ENCODE data around the gene ATP8B3.

Gene ATP8B3

DNA sequence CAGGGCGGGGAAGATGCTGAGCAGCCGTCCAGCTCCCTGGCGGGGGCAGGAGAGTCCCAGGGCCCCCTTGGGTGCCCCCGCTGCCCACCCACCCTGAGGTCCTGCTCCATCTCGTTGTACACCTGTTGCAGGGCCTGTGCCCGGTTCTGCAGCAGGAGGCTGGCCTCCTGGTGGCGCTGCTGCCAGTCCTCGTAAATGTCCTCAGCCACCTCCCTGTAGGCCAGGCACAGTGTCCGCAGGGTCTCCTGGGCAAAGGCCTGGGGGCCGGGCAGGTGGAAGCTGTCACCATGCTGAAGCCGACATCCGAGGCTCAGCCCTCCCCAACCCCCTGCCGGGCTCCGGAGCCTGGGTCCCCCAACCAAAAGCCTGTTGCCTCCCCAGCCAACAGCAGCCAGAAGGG lies 20.2 kb downstream of the ATP8B3 start:
- DNase-seq (ENCODE audit: low read depth) = no peak

DNA sequence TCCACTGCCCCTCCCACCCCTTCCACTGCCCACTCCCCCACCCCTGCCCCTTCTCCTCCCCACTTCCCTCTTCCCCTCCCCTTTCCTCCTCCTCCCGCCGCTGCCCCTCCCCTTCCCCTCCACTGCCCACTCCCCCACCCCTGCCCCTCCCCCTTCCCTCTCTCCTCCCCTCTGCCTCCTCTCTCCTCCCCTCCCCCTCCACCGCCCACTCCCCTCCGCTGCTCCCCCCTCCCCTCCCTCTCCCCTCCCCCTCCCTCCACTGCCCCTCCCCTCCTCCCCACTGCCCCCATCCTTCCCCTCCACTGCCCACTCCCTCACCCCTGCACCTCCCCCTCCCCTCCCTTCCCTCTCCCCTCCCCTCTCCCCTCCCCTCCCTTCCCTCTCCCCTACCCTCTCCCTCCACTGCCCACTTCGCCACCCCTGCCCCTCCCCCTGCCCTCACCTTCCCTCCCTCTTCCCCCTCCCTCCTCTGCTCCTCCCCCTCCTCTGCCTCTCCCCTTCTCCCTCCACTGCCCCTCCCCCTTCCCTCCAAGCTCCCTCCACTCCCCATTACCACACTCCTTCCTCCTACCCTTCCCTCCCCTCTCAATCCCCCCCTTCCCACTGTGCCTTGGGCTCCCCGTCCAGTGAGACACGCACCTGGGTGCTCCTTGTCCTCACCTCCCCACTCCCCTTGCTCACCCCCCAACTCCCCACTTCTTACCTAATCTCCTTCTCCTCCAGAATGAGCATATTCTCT lies 21.9 kb downstream of the ATP8B3 start:
- no peak for DNase-seq (ENCODE audit: low read depth)

DNA sequence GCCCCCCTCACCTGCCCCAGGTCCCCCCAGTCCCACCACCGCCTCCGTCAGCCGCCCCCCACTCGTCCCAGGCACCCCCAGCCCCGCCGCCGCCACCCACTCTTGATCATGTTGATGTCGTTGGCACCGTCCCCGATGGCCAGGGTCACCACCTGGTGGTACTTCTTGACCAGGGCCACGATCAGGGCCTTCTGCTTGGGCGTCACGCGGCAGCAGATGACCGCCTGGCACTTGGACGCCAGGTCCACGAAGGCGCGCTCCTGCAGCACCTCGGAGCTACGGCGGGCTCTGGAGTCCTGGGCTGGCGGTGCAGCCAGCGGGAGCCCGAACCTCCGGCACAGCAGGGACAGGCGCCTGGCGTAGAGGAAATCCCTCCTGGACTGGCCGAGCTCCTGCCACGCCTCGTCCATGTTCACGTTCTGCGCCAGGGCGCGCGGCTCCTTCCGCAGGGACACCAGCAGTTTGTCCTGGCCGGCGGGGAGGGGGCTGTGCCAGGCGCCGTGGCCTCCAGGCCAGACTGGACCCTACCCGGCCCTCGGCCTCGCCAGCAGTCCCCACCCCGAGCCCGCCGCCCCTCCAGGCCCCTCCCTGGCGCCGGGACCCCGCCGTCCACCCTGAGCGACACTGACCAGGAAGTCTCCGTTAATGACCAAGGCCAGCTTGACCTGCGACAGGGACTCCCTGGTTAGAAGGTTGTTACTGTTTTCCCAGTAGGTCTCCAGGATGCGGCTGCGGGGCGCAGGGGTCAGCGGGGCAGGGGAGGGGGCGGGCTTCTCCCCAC lies 22.6 kb downstream of the ATP8B3 start:
- DNase-seq (ENCODE audit: low read depth) = no peak

DNA sequence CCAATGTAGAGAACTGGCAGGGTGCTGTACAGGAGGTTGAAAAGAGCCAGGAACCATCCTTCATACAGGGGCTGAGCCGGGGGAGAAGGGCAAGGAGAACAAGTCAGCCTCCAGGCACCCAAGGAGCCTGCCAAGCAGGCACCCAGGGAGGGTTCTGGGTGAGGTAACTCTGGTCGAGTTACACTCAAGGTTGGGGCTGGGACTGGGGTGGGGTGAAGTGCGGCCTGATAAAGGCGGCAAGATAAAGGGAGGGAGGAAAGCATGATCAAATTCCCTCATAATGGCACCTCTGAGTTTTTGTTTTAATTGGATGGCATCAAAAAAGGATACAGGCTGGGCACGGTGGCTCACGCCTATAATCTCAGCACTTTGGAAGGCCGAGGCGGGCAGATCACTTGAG lies 25.0 kb downstream of the ATP8B3 start:
- no peak for DNase-seq (ENCODE audit: low read depth)

DNA sequence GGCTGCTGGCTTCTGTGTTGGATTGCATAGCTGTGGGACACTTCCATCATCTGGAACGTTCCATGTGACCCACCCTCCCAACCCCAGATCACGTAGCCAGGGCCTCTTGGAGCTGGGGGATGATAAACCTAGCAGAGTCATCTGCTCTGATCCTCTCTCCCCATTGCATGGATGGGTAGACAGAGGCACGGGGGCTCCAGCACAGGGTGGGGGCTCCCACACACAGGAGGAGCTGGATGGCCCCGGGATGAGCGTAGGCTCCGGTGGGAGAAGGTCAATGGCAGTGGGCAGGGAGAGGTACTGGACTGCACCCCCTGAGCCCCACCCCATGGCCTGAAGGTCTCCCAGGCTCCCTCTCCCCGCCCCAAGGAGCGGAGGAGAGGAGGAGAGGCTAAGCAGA lies 25.4 kb downstream of the ATP8B3 start:
- DNase-seq (ENCODE audit: low read depth) = no peak

DNA sequence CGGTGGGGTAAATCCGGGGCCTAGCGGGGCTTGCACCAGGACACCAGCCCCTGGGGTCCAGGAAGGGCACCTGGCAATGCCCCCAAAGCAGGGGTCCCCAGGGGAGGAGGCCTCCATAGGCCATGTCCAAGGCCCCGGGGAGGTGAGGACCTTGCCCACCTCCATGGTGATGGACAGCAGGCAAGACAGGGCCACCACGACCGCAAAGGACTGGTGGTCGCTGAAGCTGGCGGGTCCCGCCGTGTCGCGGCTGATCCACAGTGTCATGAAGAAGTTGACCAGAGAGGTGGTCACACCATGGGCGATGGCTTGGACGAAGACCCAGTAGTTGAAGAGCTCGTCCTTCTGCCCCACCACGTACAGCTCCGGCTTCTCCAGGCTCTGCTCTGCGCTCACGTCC lies 26.8 kb downstream of the ATP8B3 start:
- no peak for DNase-seq (ENCODE audit: low read depth)

DNA sequence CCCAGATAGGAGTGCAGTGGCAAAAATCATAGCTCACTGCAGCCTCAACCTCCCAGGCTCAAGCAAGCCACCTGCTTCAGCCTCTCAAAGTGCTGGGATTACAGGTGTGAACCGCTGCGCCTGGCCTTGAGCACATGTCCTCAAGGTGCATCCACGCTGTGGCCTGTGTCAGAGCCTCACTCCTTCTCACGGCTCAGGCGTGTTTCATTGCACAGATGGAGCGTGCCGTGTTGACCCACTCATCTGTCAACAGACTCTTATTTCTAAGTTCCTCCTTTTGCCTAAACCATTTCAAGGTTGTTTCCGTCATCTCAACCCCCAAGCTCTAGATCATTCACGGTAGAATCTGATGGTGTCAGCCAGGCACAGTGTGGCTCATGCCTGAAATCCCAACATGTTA lies 28.2 kb downstream of the ATP8B3 start:
- no peak for DNase-seq (ENCODE audit: low read depth)

DNA sequence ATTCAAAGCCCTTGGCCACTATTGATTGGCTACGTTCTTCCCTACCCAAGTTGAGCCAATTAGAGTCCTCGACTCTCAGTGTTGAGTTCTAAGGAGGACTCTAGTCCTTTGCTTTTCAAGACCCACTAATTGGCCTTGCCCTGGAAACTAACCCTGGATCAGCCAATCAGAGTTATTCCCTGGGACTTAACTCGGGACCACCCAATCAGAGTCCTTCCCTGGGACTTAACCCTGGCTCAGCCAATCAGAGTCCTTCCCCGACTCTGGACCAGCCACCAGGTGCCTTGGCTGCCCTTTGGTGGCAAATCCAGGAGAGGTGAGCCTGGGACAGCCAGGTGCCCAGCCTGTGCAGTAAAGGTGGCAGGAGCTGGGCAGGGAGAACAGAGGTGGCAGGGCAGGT lies 28.7 kb downstream of the ATP8B3 start:
- DNase-seq (ENCODE audit: low read depth) = no peak

DNA sequence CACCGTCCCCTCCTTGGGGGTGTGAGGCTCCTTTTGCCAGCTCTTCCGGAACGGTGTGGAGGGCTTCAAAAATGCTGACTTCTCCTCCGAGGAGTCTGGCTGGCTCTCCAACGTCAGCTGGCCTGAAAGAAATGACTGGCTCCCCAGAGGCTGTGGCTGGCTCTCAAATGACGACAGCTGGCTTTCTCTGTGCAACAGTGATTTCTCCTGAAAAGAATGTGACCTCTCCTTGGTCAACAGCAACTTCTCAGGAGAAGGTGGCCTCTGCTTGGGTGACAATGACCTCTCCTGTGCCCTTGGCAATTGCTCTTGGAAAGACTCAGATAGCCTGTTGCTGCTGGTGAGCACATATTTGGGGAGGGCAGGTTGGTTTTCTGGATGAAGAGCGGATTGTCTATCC lies 29.6 kb downstream of the ATP8B3 start:
- DNase-seq (ENCODE audit: low read depth) = no peak

DNA sequence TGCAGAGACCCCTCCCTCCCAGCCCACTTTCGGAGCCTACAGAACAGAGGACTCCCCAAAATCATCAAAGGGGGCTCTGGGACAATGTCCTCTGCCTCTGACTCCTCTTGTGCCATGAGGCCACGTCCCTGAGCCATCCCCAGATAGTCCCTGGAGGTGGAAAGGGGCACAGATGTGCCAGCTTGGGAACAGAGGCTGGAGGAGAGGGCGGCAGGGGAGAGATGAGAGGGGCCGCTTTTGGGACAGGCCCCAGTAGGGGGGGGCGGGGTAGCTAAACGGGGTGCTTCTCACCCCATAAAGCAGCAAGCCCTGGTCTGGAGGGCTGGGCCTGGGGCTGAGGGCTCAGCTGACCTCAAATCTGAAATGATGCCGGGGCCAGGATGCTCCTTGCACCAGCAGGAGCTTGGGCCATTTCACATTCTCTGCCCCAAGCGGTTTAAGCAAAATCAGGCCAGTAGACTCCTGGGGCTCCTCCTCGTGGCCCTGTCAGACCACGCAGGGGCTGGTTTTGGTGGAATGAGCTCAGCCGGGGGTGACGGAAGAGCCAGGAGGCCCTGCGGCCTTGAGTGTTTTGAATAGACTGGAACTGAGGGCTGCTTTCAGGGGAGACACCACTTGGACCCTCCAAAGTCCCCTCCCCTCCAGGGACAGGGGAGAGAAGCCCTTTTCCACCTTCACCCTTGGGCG lies 31.7 kb downstream of the ATP8B3 start:
- DNase-seq (ENCODE audit: low read depth) = no peak

DNA sequence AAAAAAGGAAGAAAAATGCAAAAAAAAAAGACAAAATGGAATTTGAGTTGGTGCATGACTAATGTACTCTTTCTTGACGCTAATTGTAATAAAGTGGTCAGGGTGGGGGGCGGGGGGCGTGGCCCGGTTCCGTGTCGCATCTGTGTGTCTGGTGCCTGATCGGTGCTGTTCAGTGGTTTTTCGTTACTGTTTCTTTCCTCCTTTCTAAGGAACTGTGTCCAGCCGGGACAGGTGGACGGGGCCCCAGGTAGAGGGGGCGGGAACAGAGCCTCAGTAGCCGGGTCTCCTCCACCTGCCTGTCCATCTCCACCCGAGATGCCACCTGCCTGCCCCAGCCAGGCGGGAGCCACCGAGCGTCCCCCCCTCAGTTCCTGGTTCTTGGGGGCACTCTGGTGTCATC lies 32.5 kb downstream of the ATP8B3 start:
- no peak for DNase-seq (ENCODE audit: low read depth)

DNA sequence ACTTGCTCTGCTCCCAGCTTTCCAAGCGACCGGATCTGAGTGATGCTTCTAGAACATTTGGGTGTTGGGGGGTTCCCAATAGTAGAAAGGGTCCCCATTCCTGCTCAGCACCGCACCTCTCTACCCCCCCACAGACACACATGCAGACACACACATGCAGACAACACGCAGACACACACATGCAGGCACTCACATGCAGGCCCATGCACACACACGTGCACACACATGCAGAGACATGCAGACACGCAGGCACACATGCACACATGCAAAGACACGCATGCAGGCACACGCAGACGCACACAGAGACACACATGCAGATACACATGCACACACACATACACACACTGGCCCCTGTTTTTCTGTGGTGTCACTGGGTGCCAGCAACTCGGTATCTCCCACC lies 34.9 kb downstream of the ATP8B3 start:
- no peak for DNase-seq (ENCODE audit: low read depth)

DNA sequence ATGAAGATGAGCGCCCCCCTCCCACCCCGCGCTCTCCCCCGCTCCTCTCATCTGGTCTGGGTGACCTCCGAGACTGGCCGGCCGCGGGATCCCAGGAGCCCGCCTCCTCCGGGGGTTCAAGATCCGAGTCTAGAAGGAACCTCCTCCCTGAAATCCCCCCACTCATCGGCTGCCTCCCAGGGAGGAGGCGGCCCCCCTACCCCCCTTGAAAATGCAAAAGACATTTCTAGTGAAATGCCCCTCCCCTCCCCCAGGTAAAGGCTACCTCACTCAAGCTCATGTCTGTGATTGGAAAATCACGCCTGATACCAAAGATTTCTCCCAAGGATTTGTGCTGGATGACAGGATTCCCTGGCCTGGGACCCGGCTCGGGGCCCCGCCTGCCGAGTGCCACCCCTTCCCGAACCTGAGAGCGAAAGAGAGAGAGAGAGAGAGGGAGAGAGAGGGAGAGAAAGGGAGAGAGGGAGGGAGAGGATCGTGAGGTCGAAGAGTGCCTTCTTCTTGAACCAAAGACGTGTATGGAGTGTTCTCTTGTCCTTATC lies 35.4 kb downstream of the ATP8B3 start:
- no peak for DNase-seq (ENCODE audit: low read depth)

DNA sequence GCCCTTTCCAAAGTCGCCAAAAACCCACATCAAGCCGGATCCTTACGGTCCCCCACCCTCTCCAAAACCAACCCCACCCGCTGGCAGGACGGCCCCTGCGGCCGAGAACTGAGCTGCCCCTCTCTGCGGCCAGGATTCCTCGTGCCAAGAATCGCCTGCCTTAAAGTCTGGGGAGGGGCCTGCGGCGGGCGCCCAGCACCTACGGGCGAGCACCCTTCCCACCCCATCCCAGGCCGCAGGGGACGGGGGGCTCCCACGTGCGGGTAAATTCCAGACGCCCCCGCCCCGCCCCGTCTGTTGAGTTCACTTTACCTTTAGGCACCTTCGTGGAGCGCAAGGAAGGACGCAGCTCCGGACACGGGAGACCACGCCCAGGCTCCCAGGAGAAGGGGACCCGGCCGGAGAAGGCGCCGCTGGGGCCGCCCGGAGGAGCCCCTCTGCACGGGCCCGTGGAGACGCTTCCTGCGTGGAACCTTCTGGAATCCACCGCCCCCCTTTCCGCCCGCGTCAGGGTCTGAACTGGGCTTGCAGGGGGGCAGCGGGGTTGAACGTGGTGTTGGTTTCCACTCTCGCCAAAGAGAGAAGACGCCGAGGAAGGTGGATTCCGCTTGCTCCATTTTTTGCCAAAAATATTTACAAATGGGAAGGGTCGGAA lies 36.0 kb downstream of the ATP8B3 start:
- no peak for DNase-seq (ENCODE audit: low read depth)

DNA sequence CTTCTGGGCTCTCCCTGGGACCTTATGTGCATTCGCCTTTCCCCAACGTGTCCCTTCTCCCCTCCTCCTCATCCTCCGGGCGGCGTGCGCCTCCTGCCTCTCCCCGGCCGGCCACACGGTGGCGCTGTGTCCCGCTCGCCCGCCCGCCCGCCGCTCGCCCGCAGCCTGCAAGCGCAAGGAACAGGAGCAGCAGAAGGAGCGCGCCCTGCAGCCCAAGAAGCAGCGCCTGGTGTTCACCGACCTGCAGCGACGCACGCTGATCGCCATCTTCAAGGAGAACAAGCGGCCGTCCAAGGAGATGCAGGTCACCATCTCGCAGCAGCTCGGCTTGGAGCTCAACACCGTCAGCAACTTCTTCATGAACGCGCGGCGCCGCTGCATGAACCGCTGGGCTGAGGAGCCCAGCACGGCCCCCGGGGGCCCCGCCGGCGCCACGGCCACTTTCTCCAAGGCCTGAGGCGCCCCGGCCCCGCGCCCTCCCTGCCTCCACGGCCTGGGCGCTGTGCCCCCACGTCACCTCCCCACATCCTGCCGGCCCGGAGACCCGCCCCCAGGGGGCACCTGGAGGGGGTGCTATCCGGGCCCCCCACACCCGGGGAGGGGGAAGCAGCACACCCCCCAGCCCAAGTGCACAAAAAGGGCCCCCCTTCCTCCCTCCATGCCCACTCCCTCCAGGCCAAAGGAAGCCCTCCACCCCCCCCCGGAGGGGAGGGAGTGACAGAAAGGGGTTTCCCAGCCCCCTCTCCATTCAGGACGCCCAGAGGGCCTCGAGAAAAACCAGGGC lies 36.9 kb downstream of the ATP8B3 start:
- DNase-seq (ENCODE audit: low read depth) = no peak

DNA sequence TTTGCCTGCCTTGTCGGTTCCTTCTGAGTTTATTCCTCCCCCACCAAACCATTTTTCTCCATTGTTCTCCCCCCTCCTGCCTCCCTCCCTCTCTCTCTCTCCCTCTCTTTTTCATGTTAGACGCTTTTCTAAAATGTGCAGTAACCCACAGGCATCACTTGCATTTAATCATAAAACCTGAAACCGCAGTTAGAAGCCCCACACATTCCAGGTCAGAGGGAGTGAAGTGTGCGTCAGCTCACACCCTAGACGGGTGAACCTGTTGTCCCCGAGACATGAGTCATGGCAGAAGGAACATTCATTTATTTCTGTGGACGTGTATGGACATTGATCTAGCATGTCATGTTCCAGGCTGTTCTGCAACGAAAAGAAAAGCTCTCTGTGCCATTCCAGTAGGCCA lies 38.9 kb downstream of the ATP8B3 start:
- DNase-seq (ENCODE audit: low read depth) = no peak

DNA sequence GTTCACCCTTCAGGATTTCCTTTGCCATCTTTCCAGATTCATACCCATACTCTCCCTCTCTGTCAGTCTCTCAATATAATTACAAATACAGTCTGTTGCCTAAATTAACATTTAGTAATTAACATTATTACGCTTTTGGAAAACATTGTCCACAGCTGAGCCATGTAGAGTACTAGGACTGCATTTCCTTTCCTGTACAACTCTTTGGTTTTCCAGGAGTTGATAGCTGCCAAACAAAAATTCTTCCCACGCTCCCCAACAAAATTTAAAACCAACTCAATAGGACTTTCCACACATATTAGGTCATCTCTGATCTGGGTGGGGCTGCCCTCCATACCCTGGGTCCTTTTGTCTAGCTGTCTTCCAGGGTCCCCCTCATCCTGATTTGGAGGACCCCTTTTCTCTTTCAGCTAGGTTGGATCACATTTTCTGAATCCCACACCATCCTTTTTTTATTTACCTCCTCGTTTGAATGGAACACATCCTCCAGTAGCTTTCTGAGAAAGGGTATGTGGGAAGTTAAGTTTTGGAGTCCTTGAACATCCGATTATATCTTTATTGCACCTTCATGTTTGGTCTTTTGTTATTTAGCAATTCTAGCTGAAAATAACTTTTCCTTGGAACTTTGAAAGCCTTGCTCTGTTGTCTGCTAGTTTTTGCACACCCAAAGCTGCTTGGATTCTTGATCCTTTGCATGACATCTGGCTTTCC lies 41.1 kb downstream of the ATP8B3 start:
- DNase-seq (ENCODE audit: low read depth) = no peak

DNA sequence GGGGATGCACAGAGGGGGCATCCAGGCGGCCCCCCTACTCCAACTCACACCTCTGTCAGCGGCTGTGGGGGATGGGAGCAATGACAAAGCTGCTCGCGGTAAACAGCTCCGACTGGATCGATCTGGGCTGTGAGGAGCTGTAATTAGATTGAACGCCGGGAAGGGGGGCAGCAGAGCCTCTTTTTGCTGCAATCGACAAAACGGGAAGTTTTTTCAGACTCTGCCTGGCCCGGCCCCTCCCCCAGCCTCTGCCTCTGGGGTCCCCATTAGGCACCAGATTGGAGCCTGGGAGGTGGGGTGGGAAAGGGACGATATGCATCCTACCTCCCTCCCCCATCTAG lies 42.5 kb downstream of the ATP8B3 start:
- DNase-seq (ENCODE audit: low read depth) = no peak

DNA sequence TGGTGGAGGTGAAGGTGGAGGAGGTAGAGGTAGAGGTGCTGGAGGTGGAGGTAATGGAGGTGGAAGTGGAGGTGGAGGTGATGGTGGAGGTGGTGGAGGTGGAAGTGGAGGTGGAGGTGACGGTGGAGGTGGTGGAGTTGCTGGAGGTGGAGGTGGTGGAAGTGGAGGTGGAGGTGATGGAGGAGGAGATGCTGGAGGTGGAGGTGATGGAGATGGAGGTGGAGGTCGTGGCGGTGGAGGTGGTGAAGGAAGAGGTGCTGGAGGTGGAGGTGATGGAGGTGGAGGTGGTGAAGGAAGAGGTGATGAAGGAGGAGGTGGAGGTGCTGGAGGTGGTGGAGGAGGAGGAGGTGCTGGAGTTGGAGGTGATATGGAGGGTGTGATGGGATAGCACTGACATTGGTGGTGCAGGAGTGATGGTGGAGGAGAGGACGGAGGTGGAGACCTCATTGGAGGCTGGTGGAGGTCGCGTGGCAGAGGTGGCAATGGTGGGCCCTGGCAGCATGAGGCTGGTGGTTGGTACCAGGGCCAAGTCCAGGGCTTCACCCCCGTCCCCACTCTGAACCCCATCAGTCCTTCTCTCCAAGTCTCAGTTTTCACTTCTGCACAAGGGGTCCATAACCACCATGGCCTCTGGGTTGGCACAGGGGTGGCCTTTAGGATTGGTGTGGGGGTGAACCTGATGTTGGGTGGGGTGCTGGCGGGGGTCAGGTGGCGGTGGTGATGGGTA lies 43.0 kb downstream of the ATP8B3 start:
- no peak for DNase-seq (ENCODE audit: low read depth)

DNA sequence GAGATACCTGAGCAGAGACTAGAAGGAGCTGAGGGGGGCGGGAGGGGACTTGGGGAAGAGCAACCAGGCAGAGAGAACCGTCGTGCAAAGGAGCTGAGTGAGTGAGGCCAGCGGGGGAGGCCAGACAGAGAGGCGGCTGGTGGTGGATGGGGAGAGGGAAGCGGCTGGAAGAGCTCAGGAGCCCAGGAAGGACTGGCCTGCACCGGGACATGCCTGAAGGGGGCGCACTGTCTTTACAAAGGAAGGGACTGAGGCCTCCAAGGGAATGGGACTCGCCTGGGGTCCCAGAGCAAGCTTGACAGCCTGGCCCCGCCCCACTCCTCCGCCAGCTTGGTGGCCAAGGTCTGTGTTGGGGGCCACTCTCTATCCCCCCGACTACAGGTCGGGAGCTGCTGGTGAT lies 43.8 kb downstream of the ATP8B3 start:
- no peak for DNase-seq (ENCODE audit: low read depth)
